H9 (cell line): ENCODE data around the gene HS3ST3B1. TPM values are rescaled to one million over a fixed set of nuclear protein-coding genes. Genes with fewer than 3 reads are reported as not detected.

Experiments used
- DNase-seq: peaks from one replicate; pipeline ENCODE4 v3.0.0-alpha.2; 2017
- H2AFZ ChIP-seq: one replicate; pipeline ENCODE4 v1.6.1; 2013; ENCODE audit warnings: mild to moderate bottlenecking, low read length, control low read depth, moderate library complexity
- H2AK5ac ChIP-seq: 2 replicates; pipeline ENCODE4 v1.6.1; 2013; ENCODE audit warnings: low read length, control low read depth, mixed read lengths; ENCODE audit not compliant: insufficient read length
- H2BK120ac ChIP-seq: one replicate; pipeline ENCODE4 v1.6.1; 2013; ENCODE audit warnings: low read depth, mild to moderate bottlenecking, low read length, control low read depth, inconsistent platforms; ENCODE audit not compliant: poor library complexity, severe bottlenecking
- H2BK12ac ChIP-seq: 2 replicates; pipeline ENCODE4 v1.6.1; 2013; ENCODE audit warnings: low read length, control low read depth, mixed read lengths, low read depth; ENCODE audit not compliant: insufficient read length
- H2BK15ac ChIP-seq: 2 replicates; pipeline ENCODE4 v1.6.1; 2013; ENCODE audit warnings: low read depth, low read length, control low read depth
- H2BK20ac ChIP-seq: one replicate; pipeline ENCODE4 v1.6.1; 2013; ENCODE audit warnings: low read depth, mild to moderate bottlenecking, low read length, control low read depth, inconsistent platforms; ENCODE audit not compliant: poor library complexity, severe bottlenecking
- H2BK5ac ChIP-seq: 2 replicates; pipeline ENCODE4 v1.6.1; 2013; ENCODE audit warnings: low read length, control low read depth, mixed read lengths; ENCODE audit not compliant: insufficient read length
- H3K14ac ChIP-seq: 2 replicates; pipeline ENCODE4 v1.6.1; 2013; ENCODE audit warnings: low read length, control low read depth; ENCODE audit not compliant: insufficient read depth
- H3K18ac ChIP-seq: 2 replicates; pipeline ENCODE4 v1.6.1; 2013; ENCODE audit warnings: low read depth, mild to moderate bottlenecking, mixed read lengths, low read length, control low read depth; ENCODE audit not compliant: insufficient read length
- H3K23ac ChIP-seq: 2 replicates; pipeline ENCODE4 v1.6.1; 2013; ENCODE audit warnings: low read length, control low read depth, mixed read lengths, low read depth; ENCODE audit not compliant: insufficient read length
- H3K23me2 ChIP-seq: 2 replicates; pipeline ENCODE4 v1.6.1; 2013; ENCODE audit warnings: low read depth, mild to moderate bottlenecking, mixed read lengths, low read length, control low read depth; ENCODE audit not compliant: insufficient read length, poor library complexity, severe bottlenecking
- H3K27ac ChIP-seq: 2 replicates; pipeline ENCODE4 v1.5.1; 2013; ENCODE audit warnings: low read length, control low read depth, mixed read lengths, low read depth; ENCODE audit not compliant: insufficient read length
- H3K27me3 ChIP-seq: 2 replicates; pipeline ENCODE4 v1.6.1; 2013; ENCODE audit warnings: low read length, control low read depth, inconsistent platforms; ENCODE audit not compliant: insufficient read depth
- H3K4ac ChIP-seq: 2 replicates; pipeline ENCODE4 v1.6.1; 2013; ENCODE audit warnings: low read depth, mild to moderate bottlenecking, control low read depth, inconsistent platforms, low read length, moderate library complexity
- H3K4me1 ChIP-seq: 2 replicates; pipeline ENCODE4 v1.6.1; 2013; ENCODE audit warnings: low read length, control low read depth, inconsistent platforms; ENCODE audit not compliant: insufficient read depth
- H3K4me2 ChIP-seq: 2 replicates; pipeline ENCODE4 v1.6.1; 2013; ENCODE audit warnings: low read length, control low read depth, mixed read lengths; ENCODE audit not compliant: insufficient read length, insufficient read depth
- H3K56ac ChIP-seq: 2 replicates; pipeline ENCODE4 v1.6.1; 2013; ENCODE audit warnings: low read depth, mild to moderate bottlenecking, mixed read lengths, low read length, control low read depth; ENCODE audit not compliant: insufficient read length
- H3K79me1 ChIP-seq: 2 replicates; pipeline ENCODE4 v1.6.1; 2013; ENCODE audit warnings: low read depth, mild to moderate bottlenecking, moderate library complexity, low read length, control low read depth, inconsistent platforms; ENCODE audit not compliant: insufficient read depth, poor library complexity, severe bottlenecking
- H3K79me2 ChIP-seq: 2 replicates; pipeline ENCODE4 v1.6.1; 2013; ENCODE audit warnings: low read length, control low read depth, inconsistent platforms; ENCODE audit not compliant: insufficient read depth
- H3K9ac ChIP-seq: 2 replicates; pipeline ENCODE4 v1.6.1; 2013; ENCODE audit warnings: low read length, control low read depth, mixed read lengths; ENCODE audit not compliant: insufficient read length; ENCODE audit errors: extremely low read depth
- H3K9me3 ChIP-seq: one replicate; pipeline ENCODE4 v1.6.1; 2013; ENCODE audit warnings: low read depth, low read length, inconsistent platforms; ENCODE audit not compliant: control insufficient read depth
- H3T11ph ChIP-seq: one replicate; pipeline ENCODE4 v1.6.1; 2013; ENCODE audit warnings: mild to moderate bottlenecking, low read length, control low read depth, inconsistent platforms
- H4K20me1 ChIP-seq: one replicate; pipeline ENCODE4 v1.6.1; 2013; ENCODE audit not compliant: control insufficient read depth, insufficient read length, insufficient read depth
- H4K5ac ChIP-seq: 2 replicates; pipeline ENCODE4 v1.6.1; 2013; ENCODE audit warnings: low read depth, mild to moderate bottlenecking, mixed read lengths, low read length, control low read depth; ENCODE audit not compliant: insufficient read length
- H4K8ac ChIP-seq: replicated peaks from 2 replicates; pipeline ENCODE4 v1.6.1; 2013; ENCODE audit warnings: low read length, control low read depth, mixed read lengths, low read depth; ENCODE audit not compliant: insufficient read length
- H4K91ac ChIP-seq: 2 replicates; pipeline ENCODE4 v1.6.1; 2013; ENCODE audit warnings: low read depth, mild to moderate bottlenecking, moderate library complexity, mixed read lengths, low read length, control low read depth; ENCODE audit not compliant: insufficient read length
- H3K27ac Mint-ChIP-seq, 3 experiments: 2 replicates in 2 of 3; 3 replicates in 1 of 3; pipeline ENCODE4 v1.8.0; 2020 to 2021; ENCODE audit warnings: mixed read lengths in 3 of 3, mild to moderate bottlenecking in 1 of 3, moderate library complexity in 1 of 3
- H3K27me3 Mint-ChIP-seq: 2 replicates; pipeline ENCODE4 v1.8.0; 2021; ENCODE audit warnings: low read depth, mild to moderate bottlenecking, moderate library complexity, mixed read lengths
- H3K36me3 Mint-ChIP-seq, 3 experiments: 2 replicates in 2 of 3; 3 replicates in 1 of 3; pipeline ENCODE4 v1.8.0; 2020 to 2021; ENCODE audit warnings: low read depth in 3 of 3, mixed read lengths in 3 of 3; ENCODE audit not compliant: insufficient read depth in 1 of 3
- H3K4me1 Mint-ChIP-seq, 2 experiments: 2 replicates each; pipeline ENCODE4 v1.8.0; 2020; ENCODE audit warnings: mixed read lengths in 2 of 2
- H3K4me3 Mint-ChIP-seq, 2 experiments: 2 replicates in 1 of 2; 3 replicates in 1 of 2; pipeline ENCODE4 v1.8.0; 2020 to 2021; ENCODE audit warnings: mild to moderate bottlenecking in 2 of 2, mixed read lengths in 2 of 2, moderate library complexity in 1 of 2
- H3K9me3 Mint-ChIP-seq, 2 experiments: 2 replicates in 1 of 2; 3 replicates in 1 of 2; pipeline ENCODE4 v1.8.0; 2020; ENCODE audit warnings: mild to moderate bottlenecking in 2 of 2, mixed read lengths in 2 of 2, moderate library complexity in 1 of 2
- CTCF ChIP-seq: fragments of 200-600 bp; sonication (generic); conservative IDR thresholded peaks from 3 replicates; pipeline ENCODE4 v1.8.0; 2021; ENCODE audit warnings: antibody characterized with exemption, mild to moderate bottlenecking
- WGBS: extraction: QIAGEN DNeasy Blood & Tissue Kit; methylation state at CpG from one replicate; pipeline ENCODE4 v1.1.7; 2013; ENCODE audit warnings: missing lambda C conversion rate, low lambda C conversion rate, mixed read lengths; ENCODE audit not compliant: insufficient read length; ENCODE audit errors: extremely low coverage; 5-methylcytosine and 5-hydroxymethylcytosine counted together
- total RNA-seq: library from RNA; stranded (reverse); gene quantifications from 2 replicates; pipeline ENCODE4 v1.2.1, GENCODE V29; 2021

The HS3ST3B1 gene
- total RNA-seq, 1 experiment from 2014 or later = 2.8 TPM

DNA sequence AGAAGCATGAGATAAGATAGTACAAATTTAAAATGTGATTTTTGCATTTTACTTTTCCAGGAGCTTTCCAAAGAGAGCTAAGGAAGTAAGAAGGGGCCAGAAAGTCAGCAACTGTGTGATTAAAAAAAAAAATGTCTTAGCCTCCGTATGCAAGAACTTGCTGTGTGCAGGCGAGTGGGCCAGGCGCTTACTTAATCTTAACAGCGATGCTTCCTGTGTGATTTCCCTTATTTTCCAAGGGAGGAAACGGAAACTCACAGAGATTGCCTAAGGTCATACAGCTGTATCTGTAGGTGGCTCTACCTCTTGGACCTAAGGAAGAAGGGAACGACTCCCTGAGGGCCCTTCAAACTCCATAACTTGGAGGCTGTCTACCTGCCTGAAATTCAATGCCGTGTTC, 11.1 kb downstream of the HS3ST3B1 start:
- Histone ChIP-seq H3K9ac (no peak overlapping the region), H3K4me2 (no peak overlapping the region), H4K5ac (no peak overlapping the region), H3K79me2 (no peaks in the 10 kb centered on the region; the same call in 1 of the 2 replicates), H3K14ac (no peak overlapping the region), H3K79me1 (no peaks in the 10 kb centered on the region), H4K20me1 (no peaks in the 10 kb centered on the region), H3K56ac (no peak overlapping the region), H2BK120ac (no peak overlapping the region), H4K8ac (no peak overlapping the region), H2BK5ac (no peak overlapping the region), H3K4ac (no peak overlapping the region), H4K91ac (no peak overlapping the region), H3K9me3 (no peaks in the 10 kb centered on the region), H3K4me1 (peaks cover 24% of the 10 kb centered on the region; the same call in 1 of the 2 replicates), H3K23ac (no peak overlapping the region), H2BK20ac (no peak overlapping the region), H3K27me3 (no peaks in the 10 kb centered on the region), H3K18ac (no peak overlapping the region), H3K27ac (no peak overlapping the region), H3K23me2 (peaks cover 13% of the 10 kb centered on the region), H2BK15ac (no peak overlapping the region), H2AFZ (no peak overlapping the region), H3T11ph (no peak overlapping the region), H2AK5ac (no peak overlapping the region), H2BK12ac (no peak overlapping the region)
- peak; percentile 19 for DNase-seq
- Mint-ChIP-seq H3K27me3 (peaks cover 10% of the 10 kb centered on the region), H3K4me3 (no peak overlapping the region), H3K27ac (peak overlapping the region in 1 of 3 experiments; percentile 60; a peak in 1 of 7 replicates), H3K9me3 (peaks cover 3 to 5% of the 10 kb centered on the region in 2 experiments; a peak in 3 of 5 replicates), H3K36me3 (peaks cover 4 to 12% (median 10%) of the 10 kb centered on the region in 3 experiments; a peak in 5 of 7 replicates), H3K4me1 (peaks cover 52 to 53% of the 10 kb centered on the region in 2 experiments)
- no CpG with 5 or more reads among the region's 7 CpGs for WGBS
- TF ChIP-seq CTCF = no peak
